PC-9 (cell line): Measurements from ENCODE around the gene A2ML1. TPM values are rescaled to one million over a fixed set of nuclear protein-coding genes. Genes with fewer than 3 reads are reported as not detected.
"Not testable (repeated sequence)": the region's sequence is repeated elsewhere in the genome, so short reads cannot be mapped to it uniquely, and the experiment has no call there.

Source experiments
- BruUV-seq: library from RNA; stranded (reverse); fragments of 400-500 nt; replicated peaks from 2 replicates; lab custom pipeline; 2021; lab: Mats Ljungman, UMichigan
- CTCF ChIA-PET: fragments of 300-600 bp; sonication (Branson Sonifier 250); formaldehyde crosslinking; loops from one replicate; lab custom pipeline; 2022; ENCODE audit warnings: antibody characterized with exemption; lab: Charles Lee
- POLR2A ChIA-PET: fragments of 300-600 bp; sonication (Branson Sonifier 250); formaldehyde crosslinking; loops from one replicate; lab custom pipeline; 2022; ENCODE audit warnings: antibody characterized with exemption; ENCODE audit not compliant: unreplicated experiment; lab: Charles Lee
- DNase-seq, 2 experiments: peaks; one replicate each; pipeline versions ENCODE4 v3.0.0 to v3.0.0-alpha.2; 2015 to 2022; ENCODE audit warnings: mixed read lengths in 1 of 2
- H2AFZ ChIP-seq: fragments of 200-600 bp; sonication (generic); 2 replicates; pipeline ENCODE4 v1.8.1; 2017; ENCODE audit warnings: antibody characterized with exemption
- H3F3A ChIP-seq: fragments of 200-600 bp; sonication (generic); 2 replicates; pipeline ENCODE4 v1.8.1; 2017; ENCODE audit warnings: antibody characterized with exemption, mild to moderate bottlenecking, low read depth; ENCODE audit not compliant: insufficient read depth
- H3K27ac ChIP-seq: fragments of 200-600 bp; sonication (generic); 2 replicates; pipeline ENCODE4 v1.6.1; 2016; ENCODE audit warnings: mixed run types
- H3K27me3 ChIP-seq: fragments of 200-600 bp; sonication (generic); 2 replicates; pipeline ENCODE4 v1.6.1; 2016; ENCODE audit warnings: low read depth, mixed run types; ENCODE audit not compliant: insufficient read depth
- H3K36me3 ChIP-seq: fragments of 200-600 bp; sonication (generic); 2 replicates; pipeline ENCODE4 v1.6.1; 2016; ENCODE audit warnings: low read depth, mixed run types
- H3K4me1 ChIP-seq: fragments of 200-600 bp; sonication (generic); replicated peaks from 2 replicates; pipeline ENCODE4 v1.6.1; 2016; ENCODE audit warnings: mixed run types; ENCODE audit not compliant: insufficient read depth
- H3K4me2 ChIP-seq: fragments of 200-600 bp; sonication (generic); 2 replicates; pipeline ENCODE4 v1.6.1; 2017; ENCODE audit warnings: mixed run types
- H3K4me3 ChIP-seq: fragments of 200-600 bp; sonication (generic); 2 replicates; pipeline ENCODE4 v1.6.1; 2016; ENCODE audit warnings: mixed run types
- H3K79me2 ChIP-seq: fragments of 200-600 bp; sonication (generic); 2 replicates; pipeline ENCODE4 v1.6.1; 2017; ENCODE audit warnings: low read depth, mixed run types
- H3K9me2 ChIP-seq: fragments of 200-600 bp; sonication (generic); 2 replicates; pipeline ENCODE4 v1.8.1; 2017; ENCODE audit warnings: mild to moderate bottlenecking; ENCODE audit not compliant: insufficient read depth
- H3K9me3 ChIP-seq: fragments of 200-600 bp; sonication (generic); 2 replicates; pipeline ENCODE4 v1.8.1; 2016; ENCODE audit warnings: low read depth; ENCODE audit not compliant: insufficient read depth
- H4K20me1 ChIP-seq: fragments of 200-600 bp; sonication (generic); 2 replicates; pipeline ENCODE4 v1.8.1; 2017; ENCODE audit not compliant: insufficient read depth
- EZH2 ChIP-seq: fragments of 200-600 bp; sonication (generic); IDR thresholded peaks from 2 replicates; pipeline ENCODE4 v1.8.0; 2017; ENCODE audit warnings: antibody characterized with exemption, low read depth
- intact Hi-C: fragments of 100-400 bp; cut with micrococcal nuclease; formaldehyde crosslinking; loops from one replicate; pipeline ENCODE4 v1.10.0; 2022; ENCODE audit not compliant: unreplicated experiment
- total RNA-seq: library from RNA; stranded (reverse); gene quantifications from 2 replicates; pipeline ENCODE4 v1.2.3, GENCODE V29; 2021
- TF ChIP-seq, protein P1 (sequence below): fragments of 200-600 bp; sonication (generic); conservative IDR thresholded peaks from 2 replicates; pipeline ENCODE4 v1.6.1; 2017; ENCODE audit warnings: mixed run types, antibody characterized with exemption, mild to moderate bottlenecking, moderate library complexity

The A2ML1 gene
- total RNA-seq, 1 experiment from 2014 or later: 17.3 TPM

DNA sequence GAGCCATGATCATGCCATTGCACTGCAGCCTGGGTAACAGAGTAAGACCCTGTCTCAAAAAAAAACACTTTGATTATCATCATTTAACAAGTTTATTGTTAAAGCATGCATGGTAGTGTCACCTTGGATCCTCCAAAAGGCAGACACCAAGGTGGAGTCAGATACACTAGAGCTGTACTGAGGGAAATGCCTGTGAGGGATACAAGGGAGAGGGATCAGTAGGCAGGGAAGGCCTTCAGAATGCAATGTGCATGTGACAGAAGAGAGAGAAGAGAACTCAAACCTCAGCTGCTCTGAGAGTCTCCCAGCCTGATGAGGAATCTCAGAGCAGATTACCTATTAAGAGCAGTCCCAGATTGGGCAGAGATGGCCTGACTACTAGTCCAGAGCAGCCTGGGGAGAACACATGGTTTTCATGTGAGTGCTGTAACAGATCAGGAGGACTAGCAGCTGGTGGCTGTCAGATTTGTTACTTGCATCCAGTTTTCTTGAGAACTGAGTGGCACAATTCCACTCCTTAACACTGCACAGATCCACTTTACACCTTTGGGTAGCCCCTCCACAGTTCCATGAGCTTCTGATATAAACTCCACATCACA lies 38.0 kb upstream of the A2ML1 start:
- no peaks in the 10 kb centered on the region for H3K4me1 ChIP-seq
- DNase-seq: no peak
- no peaks in the 10 kb centered on the region for H3K27me3 ChIP-seq
- H3K4me3 ChIP-seq: no peak overlapping the region
- no peak for TF ChIP-seq EZH2
- TF ChIP-seq, protein P1, sequence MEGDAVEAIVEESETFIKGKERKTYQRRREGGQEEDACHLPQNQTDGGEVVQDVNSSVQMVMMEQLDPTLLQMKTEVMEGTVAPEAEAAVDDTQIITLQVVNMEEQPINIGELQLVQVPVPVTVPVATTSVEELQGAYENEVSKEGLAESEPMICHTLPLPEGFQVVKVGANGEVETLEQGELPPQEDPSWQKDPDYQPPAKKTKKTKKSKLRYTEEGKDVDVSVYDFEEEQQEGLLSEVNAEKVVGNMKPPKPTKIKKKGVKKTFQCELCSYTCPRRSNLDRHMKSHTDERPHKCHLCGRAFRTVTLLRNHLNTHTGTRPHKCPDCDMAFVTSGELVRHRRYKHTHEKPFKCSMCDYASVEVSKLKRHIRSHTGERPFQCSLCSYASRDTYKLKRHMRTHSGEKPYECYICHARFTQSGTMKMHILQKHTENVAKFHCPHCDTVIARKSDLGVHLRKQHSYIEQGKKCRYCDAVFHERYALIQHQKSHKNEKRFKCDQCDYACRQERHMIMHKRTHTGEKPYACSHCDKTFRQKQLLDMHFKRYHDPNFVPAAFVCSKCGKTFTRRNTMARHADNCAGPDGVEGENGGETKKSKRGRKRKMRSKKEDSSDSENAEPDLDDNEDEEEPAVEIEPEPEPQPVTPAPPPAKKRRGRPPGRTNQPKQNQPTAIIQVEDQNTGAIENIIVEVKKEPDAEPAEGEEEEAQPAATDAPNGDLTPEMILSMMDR: no peak
- H3K9me2 ChIP-seq: no peaks in the 10 kb centered on the region; the same call in 1 of the 2 replicates
- BruUV-seq: no TSS peak
- POLR2A ChIA-PET: no interaction called here
- H3K9me3 ChIP-seq: no peaks in the 10 kb centered on the region
- intact Hi-C loops: loop anchor here (5.0 kb wide), 1 partner anchor 102 kb away; no protein-coding TSS in a partner anchor
- CTCF ChIA-PET: no interaction called here
- H3K36me3 ChIP-seq: no peaks in the 10 kb centered on the region
- no peaks in the 10 kb centered on the region for H3K79me2 ChIP-seq
- no peak overlapping the region for H2AFZ ChIP-seq
- H3F3A ChIP-seq: no peaks in the 10 kb centered on the region
- H4K20me1 ChIP-seq: no peaks in the 10 kb centered on the region
- H3K4me2 ChIP-seq: no peak overlapping the region
- H3K27ac ChIP-seq: no peak overlapping the region

DNA sequence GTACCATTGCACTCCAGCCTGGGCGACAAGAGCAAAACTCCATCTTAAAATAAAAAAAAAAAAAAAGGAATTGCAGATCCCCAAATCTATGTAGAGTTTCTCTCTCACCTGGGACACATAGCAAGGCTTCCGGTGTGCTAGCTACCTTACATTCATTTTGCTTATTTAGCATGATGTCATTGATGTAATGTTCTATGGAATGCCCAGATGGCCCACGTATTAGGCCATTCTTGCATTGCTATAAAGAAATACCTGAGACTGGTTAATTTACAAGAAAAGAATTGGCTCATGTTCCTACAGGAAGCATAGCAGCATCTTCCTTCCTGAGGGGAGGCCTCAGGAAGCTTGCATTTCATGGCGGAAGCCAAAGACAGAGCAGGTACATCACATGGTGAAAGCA lies 36.9 kb upstream of the A2ML1 start:
- H3K4me2 ChIP-seq: no peak overlapping the region

DNA sequence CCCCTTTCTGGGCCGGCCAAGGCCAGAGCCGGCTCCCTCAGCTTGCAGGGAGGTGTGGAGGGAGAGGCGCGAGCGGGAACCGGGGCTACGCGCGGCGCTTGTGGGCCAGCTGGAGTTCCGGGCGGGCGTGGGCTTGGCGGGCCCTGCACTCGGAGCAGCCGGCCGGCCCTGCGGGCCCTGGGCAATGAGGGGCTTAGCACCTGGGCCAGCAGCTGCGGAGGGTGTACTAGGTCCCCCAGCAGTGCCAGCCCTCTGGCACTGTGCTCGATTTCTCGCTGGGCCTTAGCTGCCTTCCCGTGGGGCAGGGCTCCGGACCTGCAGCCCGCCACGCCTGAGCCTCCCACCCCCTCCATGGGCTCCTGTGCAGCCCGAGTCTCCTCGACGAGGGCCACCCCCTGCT lies 35.2 kb upstream of the A2ML1 start:
- H3K4me2 ChIP-seq, H3K4me1 ChIP-seq, DNase-seq, H3K27ac ChIP-seq, BruUV-seq, H2AFZ ChIP-seq, H3K9me3 ChIP-seq, H3K4me3 ChIP-seq, H3K27me3 ChIP-seq, H3K9me2 ChIP-seq, H3K36me3 ChIP-seq, CTCF ChIA-PET, H3K79me2 ChIP-seq, H3F3A ChIP-seq, intact Hi-C loops, H4K20me1 ChIP-seq, POLR2A ChIA-PET: not testable (repeated sequence)

More for the DNA sequence above, 36.9 kb upstream of the A2ML1 start:
- H4K20me1 ChIP-seq: no peaks in the 10 kb centered on the region
- H3K9me3 ChIP-seq: no peaks in the 10 kb centered on the region
- no peaks in the 10 kb centered on the region for H3F3A ChIP-seq
- H3K79me2 ChIP-seq: no peaks in the 10 kb centered on the region
- no peak overlapping the region for H3K27ac ChIP-seq
- no peaks in the 10 kb centered on the region for H3K4me1 ChIP-seq
- intact Hi-C loops: no loop called here
- ChIA-PET CTCF (no interaction called here), POLR2A (no interaction called here)
- no peaks in the 10 kb centered on the region for H3K27me3 ChIP-seq
- TF ChIP-seq, protein P1: no peak
- no peak for TF ChIP-seq EZH2
- H3K4me3 ChIP-seq: no peak overlapping the region
- BruUV-seq: no TSS peak
- no peaks in the 10 kb centered on the region; the same call in 1 of the 2 replicates for H3K9me2 ChIP-seq
- no peak for DNase-seq
- no peak overlapping the region for H2AFZ ChIP-seq
- no peaks in the 10 kb centered on the region for H3K36me3 ChIP-seq

DNA sequence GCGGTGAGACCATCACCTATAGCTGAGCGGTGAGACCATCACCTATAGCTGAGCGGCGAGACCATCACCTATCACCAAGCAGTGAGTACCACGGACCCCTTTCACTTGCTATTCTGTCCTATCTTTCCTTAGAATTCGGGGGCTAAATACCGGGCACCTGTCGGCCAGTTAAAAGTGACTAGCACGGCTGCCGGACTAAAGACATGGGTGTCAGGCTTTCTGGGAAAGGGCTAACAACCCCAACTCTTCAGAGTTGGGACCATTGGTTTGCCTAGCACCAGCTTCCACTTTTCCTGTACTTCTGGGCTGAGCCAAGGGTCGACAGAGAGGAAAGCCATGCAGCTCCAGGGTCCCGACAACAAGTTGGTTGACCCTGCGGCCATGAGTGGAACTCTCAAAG lies 33.7 kb upstream of the A2ML1 start:
- H3K4me3 ChIP-seq, DNase-seq, POLR2A ChIA-PET, H3K27me3 ChIP-seq, H3K4me1 ChIP-seq, H3K4me2 ChIP-seq, H3K9me3 ChIP-seq, intact Hi-C loops, BruUV-seq, H2AFZ ChIP-seq, H3K27ac ChIP-seq, H3K9me2 ChIP-seq, H3K36me3 ChIP-seq, H3K79me2 ChIP-seq, H3F3A ChIP-seq, H4K20me1 ChIP-seq: not testable (repeated sequence)
- CTCF ChIA-PET: interaction anchor here (0.6 kb wide), 1 partner anchor 827 kb away, joined by 3 read pairs; no protein-coding TSS in a partner anchor

DNA sequence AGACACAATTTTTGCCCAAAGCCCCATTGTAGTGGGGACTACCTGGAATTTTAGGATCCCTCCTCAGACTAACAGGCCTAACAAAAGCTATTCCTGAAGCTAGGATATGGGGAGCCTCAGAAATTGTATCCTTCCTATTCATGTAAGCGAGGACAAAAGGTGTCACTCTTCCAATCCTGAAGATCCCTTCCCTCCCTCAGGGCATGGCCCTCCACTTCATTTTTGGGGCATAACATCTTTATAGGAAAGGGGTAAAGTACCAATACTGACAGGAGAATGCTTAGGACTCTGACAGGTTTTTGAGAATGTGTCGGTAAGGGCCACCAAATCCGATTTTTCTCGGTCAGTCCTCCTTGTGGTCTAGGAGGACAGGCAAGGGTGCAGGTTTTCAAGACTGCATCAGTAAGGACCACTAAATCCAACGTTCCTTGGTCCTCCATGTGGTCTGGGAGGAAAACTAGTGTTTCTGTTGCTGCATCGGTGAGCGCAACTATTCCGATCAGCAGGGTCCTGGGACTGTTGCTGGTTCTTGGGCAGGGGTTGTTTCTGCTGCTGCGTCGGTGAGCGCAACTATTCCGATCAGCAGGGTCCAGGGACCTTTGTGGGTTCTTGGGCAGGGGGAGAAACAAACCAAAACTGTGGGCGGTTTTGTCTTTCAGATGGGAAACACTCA lies 32.9 kb upstream of the A2ML1 start:
- H3K4me2 ChIP-seq, H3F3A ChIP-seq, H3K9me3 ChIP-seq, H3K27me3 ChIP-seq, H2AFZ ChIP-seq, CTCF ChIA-PET, H3K4me1 ChIP-seq, H3K79me2 ChIP-seq, H3K27ac ChIP-seq, DNase-seq, H3K36me3 ChIP-seq, intact Hi-C loops, H3K4me3 ChIP-seq, BruUV-seq, H4K20me1 ChIP-seq, POLR2A ChIA-PET, H3K9me2 ChIP-seq: not testable (repeated sequence)

DNA sequence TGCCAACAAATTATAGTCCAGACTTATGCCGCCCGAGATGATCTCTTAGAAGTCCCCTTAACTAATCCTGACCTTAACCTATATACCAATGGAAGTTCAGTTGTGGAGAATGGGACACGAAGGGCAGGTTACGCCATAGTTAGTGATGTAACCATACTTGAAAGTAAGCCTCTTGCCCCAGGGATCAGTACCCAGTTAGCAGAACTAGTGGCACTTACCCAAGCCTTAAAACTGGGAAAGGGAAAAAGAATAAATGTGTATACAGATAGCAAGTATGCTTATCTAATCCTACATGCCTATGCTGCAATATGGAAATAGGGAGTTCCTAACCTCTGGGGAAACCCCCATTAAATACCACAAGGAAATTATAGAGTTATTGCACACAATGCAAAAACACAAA lies 29.2 kb upstream of the A2ML1 start:
- H3K4me1 ChIP-seq, H4K20me1 ChIP-seq, H3K4me2 ChIP-seq, H3K36me3 ChIP-seq, H3K4me3 ChIP-seq, DNase-seq, H3K9me3 ChIP-seq, H3K79me2 ChIP-seq, intact Hi-C loops, H3K27me3 ChIP-seq, BruUV-seq, H2AFZ ChIP-seq, H3F3A ChIP-seq, CTCF ChIA-PET, POLR2A ChIA-PET, H3K9me2 ChIP-seq, H3K27ac ChIP-seq: not testable (repeated sequence)
